HL-60/S4 (cell line): ENCODE measurements around the gene ECE2.

Source experiments
- in situ Hi-C: fragments of 300-500 bp; cut with MboI; formaldehyde crosslinking; loops from 2 replicates; pipeline ENCODE4 v1.14.3; 2022; ENCODE audit warnings: low sequenced_read_pairs

ECE2 gene

GRCh38 chr3:184275961-184276910 is at the start of gene ECE2:
Gene ECE2, plus strand, starts transcription at chr3:184276022. Its CDS starts 132 bp downstream, at chr3:184276154.
- in situ Hi-C loops, result loop anchor here (25.0 kb wide), 1 partner anchor 814 kb away; no protein-coding TSS in a partner anchor

- in situ Hi-C loops, result no loop called here
Measured at GRCh38 chr3:184227481-184227935, 48.3 kb upstream of the ECE2 start.

GRCh38 chr3:184228376-184229137 is 47.3 kb upstream of the ECE2 start:
- in situ Hi-C loops, result no loop called here

GRCh38 chr3:184229394-184230080 is 46.3 kb upstream of the ECE2 start, which contains the start of gene VWA5B2:
Gene VWA5B2, plus strand, starts transcription at chr3:184229585. Its CDS starts 944 bp downstream, at chr3:184230529.
- in situ Hi-C loops, result no loop called here

GRCh38 chr3:184230081-184230602 is 45.7 kb upstream of the ECE2 start:
- in situ Hi-C loops, result no loop called here

GRCh38 chr3:184230603-184231528 is 45.0 kb upstream of the ECE2 start:
- in situ Hi-C loops, result no loop called here

- in situ Hi-C loops, result no loop called here
Measured at GRCh38 chr3:184231671-184232070, 44.2 kb upstream of the ECE2 start.

- in situ Hi-C loops, result no loop called here
Measured at GRCh38 chr3:184233127-184233843, 42.5 kb upstream of the ECE2 start.

GRCh38 chr3:184234224-184234623 is 41.6 kb upstream of the ECE2 start:
- in situ Hi-C loops, result no loop called here

- in situ Hi-C loops, result no loop called here
Measured at GRCh38 chr3:184234671-184235380, 41.0 kb upstream of the ECE2 start.

GRCh38 chr3:184235381-184236032 is 40.3 kb upstream of the ECE2 start:
- in situ Hi-C loops, result no loop called here

- in situ Hi-C loops, result no loop called here
Measured at GRCh38 chr3:184236033-184236410, 39.8 kb upstream of the ECE2 start.

- in situ Hi-C loops, result no loop called here
Measured at GRCh38 chr3:184236636-184237035, 39.2 kb upstream of the ECE2 start.

- in situ Hi-C loops, result no loop called here
Measured at GRCh38 chr3:184237211-184237610, 38.6 kb upstream of the ECE2 start.

GRCh38 chr3:184237807-184238206 is 38.0 kb upstream of the ECE2 start:
- in situ Hi-C loops, result no loop called here

- in situ Hi-C loops, result no loop called here
Measured at GRCh38 chr3:184238246-184238818, 37.5 kb upstream of the ECE2 start.

GRCh38 chr3:184239221-184239620 is 36.6 kb upstream of the ECE2 start:
- in situ Hi-C loops, result no loop called here

- in situ Hi-C loops, result no loop called here
Measured at GRCh38 chr3:184239708-184240107, 36.1 kb upstream of the ECE2 start.
